Measurements from ENCODE around the gene SNRPB. TPM values are rescaled to one million over a fixed set of nuclear protein-coding genes. Genes with fewer than 3 reads are reported as not detected.

SNRPB gene
- total RNA-seq, 6 donors from 2014 or later = 54.5 to 216 (median 123) TPM

GRCh38 chr20:2451939-2452732 lies 18.5 kb downstream of the SNRPB start:
- Histone ChIP-seq H3K27me3 (no peaks in the 10 kb centered on the region), H3K4me1 (no peaks in the 10 kb centered on the region), H3K27ac (no peak overlapping the region), H3K4me3 (no peak overlapping the region), H3K9me3 (no peaks in the 10 kb centered on the region), H3K36me3 (no peaks in the 10 kb centered on the region)
- 56 to 67% methylated on average over 7 to 8 of the region's 8 CpGs for WGBS, 2 donors
- DNase-seq (peak in 1 of 2 donors; percentile 54), ATAC-seq (ENCODE audit: low FRiP score in 2 of 2) (peak; percentile 78 to 90)
- TF ChIP-seq, protein P1, sequence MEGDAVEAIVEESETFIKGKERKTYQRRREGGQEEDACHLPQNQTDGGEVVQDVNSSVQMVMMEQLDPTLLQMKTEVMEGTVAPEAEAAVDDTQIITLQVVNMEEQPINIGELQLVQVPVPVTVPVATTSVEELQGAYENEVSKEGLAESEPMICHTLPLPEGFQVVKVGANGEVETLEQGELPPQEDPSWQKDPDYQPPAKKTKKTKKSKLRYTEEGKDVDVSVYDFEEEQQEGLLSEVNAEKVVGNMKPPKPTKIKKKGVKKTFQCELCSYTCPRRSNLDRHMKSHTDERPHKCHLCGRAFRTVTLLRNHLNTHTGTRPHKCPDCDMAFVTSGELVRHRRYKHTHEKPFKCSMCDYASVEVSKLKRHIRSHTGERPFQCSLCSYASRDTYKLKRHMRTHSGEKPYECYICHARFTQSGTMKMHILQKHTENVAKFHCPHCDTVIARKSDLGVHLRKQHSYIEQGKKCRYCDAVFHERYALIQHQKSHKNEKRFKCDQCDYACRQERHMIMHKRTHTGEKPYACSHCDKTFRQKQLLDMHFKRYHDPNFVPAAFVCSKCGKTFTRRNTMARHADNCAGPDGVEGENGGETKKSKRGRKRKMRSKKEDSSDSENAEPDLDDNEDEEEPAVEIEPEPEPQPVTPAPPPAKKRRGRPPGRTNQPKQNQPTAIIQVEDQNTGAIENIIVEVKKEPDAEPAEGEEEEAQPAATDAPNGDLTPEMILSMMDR (IDR thresholded peaks at IDR 0.05) = peak; percentile 51 to 76 (median 64)
- no peak for TF ChIP-seq EP300 (IDR thresholded peaks at IDR 0.05)

DNA sequence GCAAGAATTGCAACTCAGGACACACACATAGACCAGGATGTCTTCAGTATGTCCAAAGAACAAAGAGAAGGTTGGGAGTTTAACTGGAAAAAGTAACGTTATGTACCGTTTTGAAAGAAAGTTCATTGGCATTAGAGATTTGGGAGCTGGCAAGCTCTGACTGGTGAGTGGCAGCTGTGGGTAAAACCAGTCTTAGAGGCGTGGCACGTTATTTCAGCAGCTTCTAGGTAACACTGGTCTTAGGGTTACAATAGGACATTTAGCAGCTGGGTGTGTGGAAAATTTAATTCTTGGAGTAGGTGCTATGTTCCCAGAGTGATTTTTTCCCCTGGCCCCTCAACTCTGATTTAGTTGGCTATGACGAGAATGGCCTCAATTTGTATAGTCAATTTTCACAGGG lies 19.2 kb downstream of the SNRPB start:
- WGBS, 2 donors = 86 to 87% methylated on average over 5 of the region's 5 CpGs
- DNase-seq = no peak
- Histone ChIP-seq H3K36me3 (no peaks in the 10 kb centered on the region), H3K4me3 (no peak overlapping the region), H3K9me3 (no peaks in the 10 kb centered on the region), H3K27me3 (no peaks in the 10 kb centered on the region), H3K4me1 (no peaks in the 10 kb centered on the region), H3K27ac (no peak overlapping the region)
- ATAC-seq (ENCODE audit: low FRiP score in 2 of 2) = no peak
- TF ChIP-seq, protein P1 (IDR thresholded peaks at IDR 0.05) = no peak
- TF ChIP-seq EP300 (IDR thresholded peaks at IDR 0.05) (no peak), POLR2AphosphoS5 (IDR thresholded peaks at IDR 0.05) (no peak), POLR2A (IDR thresholded peaks at IDR 0.05) (no peak)

GRCh38 chr20:2449386-2449785 lies 21.2 kb downstream of the SNRPB start:
- Histone ChIP-seq H3K9me3 (no peaks in the 10 kb centered on the region), H3K27me3 (no peaks in the 10 kb centered on the region), H3K4me1 (no peaks in the 10 kb centered on the region), H3K36me3 (no peaks in the 10 kb centered on the region), H3K27ac (no peak overlapping the region), H3K4me3 (no peak overlapping the region)
- TF ChIP-seq EP300 (IDR thresholded peaks at IDR 0.05) (no peak), POLR2A (IDR thresholded peaks at IDR 0.05) (no peak), POLR2AphosphoS5 (IDR thresholded peaks at IDR 0.05) (no peak)
- TF ChIP-seq, protein P1 (IDR thresholded peaks at IDR 0.05) = no peak
- ATAC-seq (ENCODE audit: low FRiP score in 2 of 2) = no peak
- WGBS, 2 donors = 83 to 90% methylated on average over 1 of the region's 1 CpG
- no peak for DNase-seq

DNA sequence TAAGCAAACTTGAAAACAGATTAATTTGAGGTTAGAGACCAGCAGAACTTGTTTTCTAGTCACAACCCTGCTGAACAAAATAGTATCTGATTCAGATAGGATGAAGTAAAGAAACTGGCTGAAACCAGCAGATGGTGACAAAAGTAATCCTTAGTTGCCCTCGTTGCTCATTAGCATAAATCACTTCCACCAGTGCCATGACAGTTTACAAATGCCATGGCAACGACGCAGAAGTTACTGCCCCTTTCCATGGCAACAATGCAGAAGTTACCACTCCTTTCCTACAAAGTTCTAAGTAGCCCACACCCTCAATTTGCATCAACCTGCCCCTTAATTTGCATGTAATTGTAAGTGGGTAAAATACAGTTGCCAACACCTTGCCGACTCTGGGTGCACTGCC lies 23.7 kb downstream of the SNRPB start:
- Histone ChIP-seq H3K4me1 (no peaks in the 10 kb centered on the region), H3K36me3 (no peaks in the 10 kb centered on the region), H3K27me3 (no peaks in the 10 kb centered on the region), H3K27ac (no peak overlapping the region), H3K4me3 (no peak overlapping the region), H3K9me3 (no peaks in the 10 kb centered on the region)
- TF ChIP-seq POLR2A (IDR thresholded peaks at IDR 0.05) (no peak), POLR2AphosphoS5 (IDR thresholded peaks at IDR 0.05) (no peak), EP300 (IDR thresholded peaks at IDR 0.05) (no peak)
- TF ChIP-seq, protein P1 (IDR thresholded peaks at IDR 0.05) = no peak
- no peak for DNase-seq
- no peak for ATAC-seq (ENCODE audit: low FRiP score in 2 of 2)
- WGBS, 2 donors = 65 to 70% methylated on average over 4 of the region's 4 CpGs

DNA sequence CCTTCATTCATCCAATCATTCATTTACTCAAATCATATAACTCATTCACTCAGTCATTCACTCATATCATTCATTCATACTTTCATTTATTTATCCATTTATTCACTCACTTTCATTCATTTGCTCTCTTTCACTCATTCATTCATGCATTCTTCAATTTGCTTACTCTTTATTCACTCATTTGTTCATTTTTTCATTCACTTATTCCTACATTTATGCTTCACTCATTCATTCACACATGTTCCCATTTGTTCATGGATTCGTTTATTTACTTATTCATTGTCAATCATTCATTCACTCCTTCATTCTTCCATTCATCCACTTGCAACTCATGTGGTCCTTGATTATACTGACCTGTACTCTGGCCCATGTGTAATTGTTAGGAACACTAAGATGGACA lies 39.4 kb downstream of the SNRPB start:
- no peaks in the 10 kb centered on the region for H3K4me1 ChIP-seq
- DNase-seq (no peak), ATAC-seq (ENCODE audit: low FRiP score in 2 of 2) (no peak)
- TF ChIP-seq EP300 (IDR thresholded peaks at IDR 0.05) = no peak
- TF ChIP-seq, protein P1 (IDR thresholded peaks at IDR 0.05) = no peak
- TF ChIP-seq POLR2AphosphoS5 (IDR thresholded peaks at IDR 0.05) = no peak
- TF ChIP-seq POLR2A (IDR thresholded peaks at IDR 0.05) = no peak
- H3K9me3 ChIP-seq = no peaks in the 10 kb centered on the region
- no peak overlapping the region for H3K27ac ChIP-seq
- 40 to 55% methylated on average over 1 of the region's 1 CpG for WGBS, 2 donors
- H3K27me3 ChIP-seq = no peaks in the 10 kb centered on the region
- no peak overlapping the region for H3K4me3 ChIP-seq
- no peaks in the 10 kb centered on the region for H3K36me3 ChIP-seq
